HTR-8/SVneo (cell line): ENCODE data around the gene FRMD3.

ENCODE experiments used
- DNase-seq: peaks from one replicate; pipeline ENCODE4 v3.0.0; 2011; ENCODE audit warnings: low spot score, mixed read lengths; ENCODE audit not compliant: insufficient read length
- FAIRE-seq: peaks from 2 replicates; lab custom pipeline; 2011; peaks lifted over from hg19 to GRCh38; lab: Jason Lieb, UNC

Gene FRMD3

DNA sequence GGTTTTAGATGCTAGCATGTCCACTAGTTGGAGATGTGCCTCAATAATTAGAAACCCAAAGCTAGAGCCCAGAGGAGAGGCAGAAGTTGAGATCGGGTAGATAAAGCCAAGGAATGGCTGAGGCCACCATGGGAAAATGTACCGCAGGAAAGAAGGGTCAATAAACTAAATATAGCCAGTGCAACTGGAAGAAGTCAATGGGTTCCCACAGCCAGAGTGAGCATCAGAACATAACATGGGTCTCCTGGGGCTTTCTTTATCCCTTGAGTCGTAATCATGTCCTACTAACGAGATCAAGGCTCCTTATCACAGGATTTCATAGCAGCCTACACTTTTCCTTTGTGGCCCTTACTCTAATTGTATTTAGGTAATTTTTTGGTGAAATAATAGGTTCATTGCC lies 61.7 kb downstream of the FRMD3 start:
- FAIRE-seq, result no peak
- DNase-seq, result no peak

- FAIRE-seq (no peak), DNase-seq (no peak)
Observed at GRCh38 chr9:83475741-83476140, 62.5 kb downstream of the FRMD3 start.

GRCh38 chr9:83474631-83475030 lies 63.6 kb downstream of the FRMD3 start:
- no peak for FAIRE-seq
- no peak for DNase-seq

DNA sequence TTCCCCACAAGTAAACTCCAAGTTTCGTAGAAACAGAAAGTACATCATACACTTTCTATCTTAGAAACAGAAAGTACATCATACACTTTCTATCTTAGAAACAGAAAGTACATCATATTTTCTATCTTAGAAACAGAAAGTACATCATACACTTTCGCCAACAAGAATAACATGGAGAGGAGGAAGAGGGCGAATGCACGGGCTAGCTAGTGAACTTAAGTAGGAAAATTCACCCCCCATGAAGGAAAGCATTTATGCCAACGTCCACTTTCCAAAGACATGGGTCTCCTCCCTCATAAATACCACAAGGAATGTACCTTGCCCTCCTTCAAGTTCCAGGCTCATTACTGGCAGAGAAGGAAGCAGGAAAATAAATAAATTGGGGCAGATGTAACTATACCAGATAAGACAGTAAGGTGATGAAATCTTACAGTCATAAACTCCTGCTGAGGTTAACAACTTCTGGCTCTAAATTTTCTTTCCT lies 64.7 kb downstream of the FRMD3 start:
- FAIRE-seq, result no peak
- DNase-seq, result no peak

DNA sequence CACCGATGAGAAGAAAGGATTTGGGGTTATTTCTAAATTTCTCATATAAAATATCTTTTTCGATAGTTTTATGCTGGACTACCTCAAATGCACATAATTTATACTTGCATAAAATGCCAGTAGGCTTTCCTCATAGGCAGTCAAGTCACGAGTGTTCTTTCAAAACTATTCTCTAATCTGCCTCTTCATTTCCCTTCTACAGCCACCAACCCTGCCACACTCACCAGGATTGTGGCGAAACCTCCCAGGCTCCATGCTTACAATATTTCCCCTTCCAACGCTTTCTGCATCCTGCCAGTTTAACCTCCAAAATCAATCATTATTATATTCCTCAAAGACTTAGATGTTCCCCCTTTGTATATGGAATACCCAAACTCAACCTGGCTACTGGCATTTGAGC lies 65.4 kb downstream of the FRMD3 start:
- FAIRE-seq, result no peak
- no peak for DNase-seq

DNA sequence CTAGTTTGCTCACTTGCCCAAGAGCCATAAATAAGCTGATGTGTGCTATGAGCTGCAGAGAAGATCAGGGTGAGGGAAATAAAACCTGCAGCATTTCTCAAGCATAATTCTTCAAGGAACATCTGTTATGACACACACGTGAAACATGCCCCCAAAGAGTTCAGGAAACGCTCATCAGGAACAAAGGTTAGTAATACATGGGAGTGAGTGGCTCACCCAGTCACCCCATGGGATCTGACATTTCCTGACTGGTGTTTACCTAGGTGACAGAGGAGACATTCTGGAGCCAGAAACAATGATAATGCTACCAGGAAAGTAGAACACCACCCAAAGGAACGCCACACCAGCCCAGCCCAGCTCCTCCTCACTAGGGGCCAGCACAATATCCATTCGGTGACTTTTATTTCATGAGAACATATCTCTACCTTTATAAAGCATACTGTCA lies 66.0 kb downstream of the FRMD3 start:
- DNase-seq (no peak), FAIRE-seq (no peak)

- FAIRE-seq (no peak), DNase-seq (no peak)
Observed at GRCh38 chr9:83471241-83471640, 67.0 kb downstream of the FRMD3 start.

GRCh38 chr9:83469722-83470121 lies 68.5 kb downstream of the FRMD3 start:
- DNase-seq, result no peak
- FAIRE-seq, result no peak

DNA sequence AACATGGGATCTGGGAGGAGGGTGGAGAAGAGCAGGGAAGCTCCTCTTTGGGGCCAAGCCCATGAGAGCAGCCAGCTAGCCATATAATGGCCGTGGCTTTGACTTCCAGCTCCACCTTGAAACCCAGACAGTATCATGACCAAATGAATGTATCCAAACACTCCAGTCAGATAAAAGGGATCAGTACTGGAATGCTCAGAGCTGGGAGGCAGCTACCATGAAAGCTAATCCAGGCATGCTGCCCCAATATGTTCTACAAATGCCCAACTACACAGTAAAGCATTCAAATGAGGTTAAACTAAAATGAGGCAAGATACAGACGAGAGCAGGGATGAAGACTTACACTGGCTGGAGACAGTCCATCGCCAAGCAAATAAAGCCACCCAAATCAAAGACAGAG lies 69.4 kb downstream of the FRMD3 start:
- no peak for DNase-seq
- FAIRE-seq, result no peak

DNA sequence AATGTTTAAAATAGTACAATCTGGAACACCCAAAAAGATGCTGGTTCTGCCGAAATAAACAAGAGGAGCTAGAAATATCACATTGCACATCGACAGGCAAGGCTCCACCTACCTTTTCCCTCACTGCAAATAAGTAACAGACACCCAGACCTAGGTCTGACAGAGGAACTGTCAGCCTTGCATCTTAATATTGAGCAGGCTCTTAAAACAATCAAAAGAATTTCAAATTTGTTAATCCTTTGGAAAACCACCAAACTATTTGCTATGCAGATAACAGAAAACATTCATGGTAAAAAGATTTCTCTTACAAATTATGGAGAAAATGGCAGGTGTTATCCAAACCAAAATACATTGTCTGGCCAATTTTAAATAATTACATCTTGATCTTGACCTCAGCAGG lies 71.3 kb downstream of the FRMD3 start:
- FAIRE-seq (no peak), DNase-seq (no peak)

DNA sequence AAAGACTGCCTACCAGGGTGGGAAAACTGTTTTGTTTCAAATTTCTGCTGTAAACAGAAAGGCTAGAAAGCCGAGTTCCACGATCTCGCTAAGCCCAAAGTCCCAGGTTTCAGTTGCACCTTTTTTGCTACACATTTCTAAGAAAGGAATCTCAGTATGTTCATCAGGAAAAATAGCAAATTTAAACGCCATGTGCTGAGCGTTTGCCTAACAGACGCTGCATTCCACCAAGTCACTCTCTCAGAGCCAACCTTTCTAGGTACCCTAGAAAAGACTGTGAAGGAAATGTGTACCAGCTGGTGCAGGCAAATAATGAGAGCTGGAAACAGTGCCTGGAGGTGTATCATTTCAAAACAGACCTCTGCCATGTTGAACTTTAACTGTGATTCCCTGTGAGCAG lies 71.8 kb downstream of the FRMD3 start:
- FAIRE-seq (no peak), DNase-seq (no peak)

GRCh38 chr9:83459830-83460229 lies 78.4 kb downstream of the FRMD3 start:
- DNase-seq (no peak), FAIRE-seq (no peak)

DNA sequence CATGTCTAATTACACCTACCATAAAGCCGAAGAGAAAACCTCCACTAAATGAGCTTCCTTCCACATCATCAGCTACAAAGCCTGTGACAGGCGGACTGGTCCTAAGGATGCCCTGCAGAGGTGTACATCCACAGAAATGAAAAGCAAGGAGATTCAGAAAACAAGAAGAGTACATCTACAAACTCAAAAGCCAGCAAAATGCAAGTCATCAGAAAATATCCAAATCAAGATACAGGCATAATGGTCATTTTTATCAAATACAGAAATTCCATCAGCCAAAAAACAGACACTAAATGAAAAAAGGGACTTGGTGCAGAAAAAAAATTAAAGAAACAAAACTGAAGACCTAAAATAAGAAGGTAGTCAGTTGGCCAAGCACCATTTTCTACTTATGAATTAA lies 79.7 kb downstream of the FRMD3 start:
- DNase-seq (no peak), FAIRE-seq (no peak)

DNA sequence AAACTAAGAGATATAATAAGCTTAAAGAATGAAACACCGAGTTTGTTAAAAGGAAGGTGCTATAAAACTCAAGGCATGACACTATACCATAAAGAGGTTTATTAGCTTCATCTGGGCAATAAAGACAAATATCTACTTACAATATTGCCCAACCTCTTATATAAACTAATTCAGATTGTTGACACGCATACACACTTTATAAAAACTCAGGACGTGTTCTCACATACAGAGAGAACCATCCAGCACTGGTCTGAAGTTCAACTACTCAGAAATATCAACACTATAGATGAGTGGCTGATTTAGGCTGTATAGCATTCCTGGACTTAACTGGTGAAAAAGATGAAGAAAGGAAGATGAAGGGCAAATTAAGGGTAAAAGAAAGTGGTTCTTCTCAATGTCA lies 81.2 kb downstream of the FRMD3 start:
- no peak for DNase-seq
- FAIRE-seq, result no peak

- no peak for DNase-seq
- FAIRE-seq, result no peak
Observed at GRCh38 chr9:83456226-83456625, 82.0 kb downstream of the FRMD3 start.

DNA sequence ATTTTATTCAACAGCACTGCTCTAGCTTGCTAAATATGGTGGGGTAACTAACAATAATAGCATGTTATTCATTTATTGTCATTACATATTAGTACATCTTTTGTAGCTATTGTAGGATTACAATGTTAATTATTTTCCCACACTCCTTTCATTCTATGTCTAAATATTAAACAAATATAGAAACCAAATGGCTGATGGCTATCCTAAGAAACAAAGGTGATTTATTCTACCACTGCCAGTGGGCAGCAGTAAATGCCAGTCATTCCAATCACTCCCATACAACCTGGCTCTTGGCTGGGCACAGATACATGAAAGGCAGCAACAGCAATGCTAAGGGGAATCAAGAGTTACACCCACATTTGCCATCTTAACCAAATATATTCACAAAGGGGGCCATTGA lies 84.1 kb downstream of the FRMD3 start:
- FAIRE-seq (no peak), DNase-seq (no peak)

DNA sequence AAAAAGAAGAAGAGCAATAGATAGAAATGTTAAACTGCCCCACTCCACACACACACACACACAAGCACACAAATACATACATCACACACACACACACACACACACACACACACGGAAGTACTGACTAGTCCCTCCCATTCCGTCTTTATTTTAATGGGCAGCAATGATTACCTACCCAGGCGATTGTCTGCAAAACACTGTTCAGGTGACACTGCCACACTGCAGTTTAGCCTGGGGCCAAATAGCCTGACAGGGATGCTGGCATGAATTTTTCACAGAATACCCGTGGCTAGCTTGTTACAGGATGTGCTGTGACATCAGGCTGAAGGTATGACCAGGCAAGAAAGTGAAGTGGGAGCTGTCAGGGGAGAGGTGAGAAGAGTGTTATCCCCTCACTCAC lies 86.9 kb downstream of the FRMD3 start:
- FAIRE-seq (no peak), DNase-seq (no peak)

GRCh38 chr9:83449983-83450382 lies 88.2 kb downstream of the FRMD3 start:
- no peak for DNase-seq
- FAIRE-seq, result no peak

GRCh38 chr9:83449166-83449565 lies 89.0 kb downstream of the FRMD3 start:
- DNase-seq (no peak), FAIRE-seq (no peak)

GRCh38 chr9:83448626-83449025 lies 89.6 kb downstream of the FRMD3 start:
- DNase-seq (no peak), FAIRE-seq (no peak)

- no peak for FAIRE-seq
- no peak for DNase-seq
Observed at GRCh38 chr9:83447351-83447750, 90.8 kb downstream of the FRMD3 start.

DNA sequence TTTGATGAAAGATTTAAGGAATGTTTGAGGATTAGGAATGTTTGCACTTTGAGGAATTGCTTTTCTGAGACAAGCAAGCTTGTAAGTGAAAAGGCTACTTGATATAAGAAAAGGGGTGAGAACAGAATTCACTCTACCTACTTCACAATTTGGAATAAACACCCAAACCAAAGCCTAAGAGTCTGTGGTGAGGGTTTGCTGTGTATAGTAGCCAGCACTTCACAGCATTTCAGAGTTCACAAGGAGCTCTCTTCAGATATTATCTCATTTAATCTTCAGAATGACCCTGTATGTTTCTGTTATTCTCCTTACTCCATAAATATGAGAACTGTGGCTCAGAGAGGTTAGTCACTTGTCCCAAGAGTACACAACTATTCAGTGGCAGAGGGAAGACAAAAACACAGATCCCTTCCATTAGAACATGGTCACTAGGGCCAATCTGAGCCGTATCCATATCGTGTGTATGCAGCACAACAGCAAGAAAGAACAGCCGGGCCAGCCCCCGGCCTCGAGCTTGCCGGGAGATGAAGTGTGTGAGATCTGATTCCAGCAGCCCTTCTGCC lies 92.4 kb downstream of the FRMD3 start:
- FAIRE-seq (no peak), DNase-seq (no peak)

- FAIRE-seq (no peak), DNase-seq (no peak)
Observed at GRCh38 chr9:83444110-83444509, 94.1 kb downstream of the FRMD3 start.
